T-helper 9 cell (primary cell): ENCODE data around the gene APOL2.
"Not testable (repeated sequence)": the region's sequence is repeated elsewhere in the genome, so short reads cannot be mapped to it uniquely, and the experiment has no call there.

ENCODE experiments used
- DNase-seq: peaks from one replicate; pipeline ENCODE4 v3.0.0-alpha.2; 2020

APOL2 gene

GRCh38 chr22:36238373-36239149, 766 bp downstream of the APOL2 start:
- DNase-seq = no peak

GRCh38 chr22:36237462-36238372, 1.6 kb downstream of the APOL2 start:
- DNase-seq = no peak

GRCh38 chr22:36236388-36237319, 2.7 kb downstream of the APOL2 start:
- DNase-seq = no peak

- DNase-seq = no peak
Measured at GRCh38 chr22:36235585-36235984, 3.7 kb downstream of the APOL2 start.

GRCh38 chr22:36234919-36235318, 4.4 kb downstream of the APOL2 start:
- no peak for DNase-seq

GRCh38 chr22:36234213-36234612, 5.1 kb downstream of the APOL2 start:
- DNase-seq = no peak

- DNase-seq = no peak
Measured at GRCh38 chr22:36233796-36234195, 5.5 kb downstream of the APOL2 start.

GRCh38 chr22:36232715-36233401, 6.5 kb downstream of the APOL2 start:
- no peak for DNase-seq

- DNase-seq = not testable (repeated sequence)
Measured at GRCh38 chr22:36231051-36231450, 8.3 kb downstream of the APOL2 start.

- not testable (repeated sequence) for DNase-seq
Measured at GRCh38 chr22:36229649-36230048, 9.7 kb downstream of the APOL2 start.

GRCh38 chr22:36228944-36229343, 10.4 kb downstream of the APOL2 start:
- DNase-seq = no peak

- DNase-seq = not testable (repeated sequence)
Measured at GRCh38 chr22:36228369-36228768, 11.0 kb downstream of the APOL2 start.

- no peak for DNase-seq
Measured at GRCh38 chr22:36227806-36228205, 11.5 kb downstream of the APOL2 start.

- DNase-seq = no peak
Measured at GRCh38 chr22:36227396-36227795, 11.9 kb downstream of the APOL2 start.

GRCh38 chr22:36226189-36226588, 13.1 kb downstream of the APOL2 start:
- DNase-seq = no peak

GRCh38 chr22:36225333-36225922, 13.9 kb downstream of the APOL2 start:
- DNase-seq = no peak

- DNase-seq = no peak
Measured at GRCh38 chr22:36224245-36224644, 15.1 kb downstream of the APOL2 start.

- no peak for DNase-seq
Measured at GRCh38 chr22:36223504-36223903, 15.8 kb downstream of the APOL2 start.

- DNase-seq = no peak
Measured at GRCh38 chr22:36222887-36223450, 16.4 kb downstream of the APOL2 start.

- peak; percentile 39 for DNase-seq
Measured at GRCh38 chr22:36221799-36222751, 17.3 kb downstream of the APOL2 start.
